H1 (cell line): ENCODE measurements around the gene NR2F1. TPM values are rescaled to one million over a fixed set of nuclear protein-coding genes. Genes with fewer than 3 reads are reported as not detected.
A peak's percentile ranks its signal among the peaks of the same experiment; 100 is the strongest.

Source experiments
- CTCF ChIA-PET: fragments of 300-600 bp; sonication (Branson Sonifier 250); formaldehyde crosslinking; loops from one replicate; lab custom pipeline; 2021; ENCODE audit not compliant: partially characterized antibody; lab: Charles Lee
- POLR2A ChIA-PET: fragments of 300-600 bp; sonication (Branson Sonifier 250); formaldehyde crosslinking; loops from one replicate; lab custom pipeline; 2021; ENCODE audit warnings: inconsistent platforms; ENCODE audit not compliant: partially characterized antibody; lab: Charles Lee
- DNase-seq, 2 experiments: peaks; one replicate each; pipeline versions ENCODE4 v3.0.0 to v3.0.0-alpha.2; 2010 to 2022; ENCODE audit warnings: low spot score in 2 of 2, low read depth in 1 of 2, mixed read lengths in 1 of 2
- FAIRE-seq: peaks from 2 replicates; lab custom pipeline; 2011; peaks lifted over from hg19 to GRCh38; lab: Jason Lieb, UNC
- H2AFZ ChIP-seq: 2 replicates; pipeline ENCODE4 v1.8.1; 2012; ENCODE audit warnings: low read length, inconsistent platforms
- H2AK5ac ChIP-seq: 2 replicates; pipeline ENCODE4 v1.6.1; 2013; ENCODE audit warnings: low read depth, low read length
- H2BK120ac ChIP-seq: replicated peaks from 2 replicates; pipeline ENCODE3; 2013; ENCODE audit warnings: low read depth, low read length, inconsistent platforms
- H2BK12ac ChIP-seq: 2 replicates; pipeline ENCODE4 v1.6.1; 2013; ENCODE audit warnings: low read depth, low read length
- H2BK15ac ChIP-seq: 2 replicates; pipeline ENCODE4 v1.6.1; 2013; ENCODE audit warnings: low read length
- H2BK20ac ChIP-seq: 2 replicates; pipeline ENCODE4 v1.6.1; 2013; ENCODE audit warnings: low read length
- H2BK5ac ChIP-seq: 2 replicates; pipeline ENCODE4 v1.6.1; 2013; ENCODE audit warnings: low read depth, low read length
- H3K14ac ChIP-seq: 2 replicates; pipeline ENCODE4 v1.6.1; 2013; ENCODE audit warnings: inconsistent platforms; ENCODE audit not compliant: insufficient read length
- H3K18ac ChIP-seq: 2 replicates; pipeline ENCODE4 v1.6.1; 2013; ENCODE audit warnings: low read length; ENCODE audit errors: extremely low read depth
- H3K23ac ChIP-seq: 2 replicates; pipeline ENCODE4 v1.6.1; 2013; ENCODE audit warnings: inconsistent platforms; ENCODE audit not compliant: insufficient read length
- H3K23me2 ChIP-seq: 2 replicates; pipeline ENCODE4 v1.6.1; 2013; ENCODE audit warnings: low read depth, low read length
- H3K27ac ChIP-seq: 2 replicates; pipeline ENCODE4 v1.6.1; 2011; ENCODE audit warnings: low read depth, low read length, inconsistent platforms
- H3K27me3 ChIP-seq, 4 experiments: replicated peaks in 1 of 4; 1 replicate in 1 of 4; 2 replicates in 3 of 4; pipeline versions ENCODE4 v1.6.1 to v1.8.1; 2011 to 2013; ENCODE audit warnings: low read length in 3 of 4, mild to moderate bottlenecking in 3 of 4, inconsistent platforms in 2 of 4, mixed read lengths in 2 of 4, moderate library complexity in 1 of 4; ENCODE audit not compliant: control insufficient read depth in 3 of 4, insufficient read depth in 3 of 4; ENCODE audit errors: extremely low read depth in 1 of 4
- H3K36me3 ChIP-seq, 4 experiments: 2 replicates each; pipeline versions ENCODE4 v1.6.1 to v1.8.1; 2011 to 2013; ENCODE audit warnings: mild to moderate bottlenecking in 4 of 4, low read length in 3 of 4, moderate library complexity in 2 of 4, control low read depth in 1 of 4, inconsistent platforms in 1 of 4; ENCODE audit not compliant: insufficient read depth in 4 of 4, control insufficient read depth in 2 of 4
- H3K4ac ChIP-seq: replicated peaks from 2 replicates; pipeline ENCODE3; 2013; ENCODE audit warnings: low read length, low read depth, mixed read lengths, inconsistent platforms; ENCODE audit not compliant: insufficient read length
- H3K4me1 ChIP-seq, 4 experiments: replicated peaks in 1 of 4; 1 replicate in 1 of 4; 2 replicates in 3 of 4; pipeline versions ENCODE4 v1.6.1 to v1.8.1; 2011 to 2013; ENCODE audit warnings: low read length in 3 of 4, inconsistent platforms in 2 of 4, mixed read lengths in 1 of 4; ENCODE audit not compliant: insufficient read depth in 4 of 4, control insufficient read depth in 3 of 4
- H3K4me2 ChIP-seq, 2 experiments: 2 replicates each; pipeline versions ENCODE4 v1.6.1 to v1.8.1; 2011 to 2013; ENCODE audit warnings: low read depth in 2 of 2, low read length in 2 of 2, control low read depth in 1 of 2, inconsistent platforms in 1 of 2, mild to moderate bottlenecking in 1 of 2; ENCODE audit not compliant: insufficient read depth in 1 of 2
- H3K4me3 ChIP-seq, 4 experiments: fragments of 200-600, 300-600 bp in 1 of 4; sonication (generic), shearing (Covaris generic), sonication (Bioruptor Twin) in 1 of 4; 2 replicates each; pipeline versions ENCODE4 v1.5.1 to v1.8.1; 2011 to 2016; ENCODE audit warnings: low read length in 4 of 4, low read depth in 3 of 4, control low read depth in 2 of 4, inconsistent platforms in 2 of 4, mild to moderate bottlenecking in 2 of 4, mixed read lengths in 1 of 4, moderate library complexity in 1 of 4; ENCODE audit not compliant: insufficient read depth in 2 of 4; ENCODE audit errors: extremely low read depth in 1 of 4
- H3K56ac ChIP-seq: replicated peaks from 2 replicates; pipeline ENCODE3; 2013; ENCODE audit warnings: low read depth, mild to moderate bottlenecking, mixed read lengths, low read length, inconsistent platforms; ENCODE audit not compliant: insufficient read length
- H3K79me1 ChIP-seq: 2 replicates; pipeline ENCODE4 v1.6.1; 2013; ENCODE audit warnings: low read depth, low read length, control low read depth
- H3K79me2 ChIP-seq, 2 experiments: 2 replicates each; pipeline versions ENCODE4 v1.6.1 to v1.8.1; 2012 to 2013; ENCODE audit warnings: low read length in 2 of 2, mild to moderate bottlenecking in 2 of 2, inconsistent platforms in 1 of 2; ENCODE audit not compliant: insufficient read depth in 2 of 2, control insufficient read depth in 1 of 2
- H3K9ac ChIP-seq, 4 experiments: replicated peaks in 1 of 4; 1 replicate in 1 of 4; 2 replicates in 3 of 4; pipeline versions ENCODE4 v1.6.1 to v1.8.1; 2011 to 2013; ENCODE audit warnings: low read depth in 3 of 4, low read length in 3 of 4, control low read depth in 2 of 4, mild to moderate bottlenecking in 2 of 4, moderate library complexity in 2 of 4, inconsistent platforms in 1 of 4; ENCODE audit errors: extremely low read depth in 1 of 4
- H3K9me3 ChIP-seq, 2 experiments: 2 replicates each; pipeline versions ENCODE4 v1.6.1 to v1.8.1; 2012 to 2013; ENCODE audit warnings: mild to moderate bottlenecking in 2 of 2, moderate library complexity in 2 of 2, control low read depth in 1 of 2, inconsistent platforms in 1 of 2, low read depth in 1 of 2, low read length in 1 of 2, mixed read lengths in 1 of 2; ENCODE audit not compliant: insufficient read depth in 2 of 2
- H4K20me1 ChIP-seq, 2 experiments: replicated peaks in 1 of 2; 2 replicates each; pipeline versions ENCODE3 to v1.8.1; 2011 to 2013; ENCODE audit warnings: inconsistent platforms in 2 of 2, low read length in 2 of 2, mild to moderate bottlenecking in 1 of 2; ENCODE audit not compliant: insufficient read depth in 2 of 2, control insufficient read depth in 1 of 2
- H4K5ac ChIP-seq: 2 replicates; pipeline ENCODE4 v1.6.1; 2013; ENCODE audit warnings: low read length, low read depth, mixed read lengths, inconsistent platforms; ENCODE audit not compliant: insufficient read length
- H4K8ac ChIP-seq: 2 replicates; pipeline ENCODE4 v1.8.0; 2013; ENCODE audit warnings: mild to moderate bottlenecking, moderate library complexity, low read length, inconsistent platforms; ENCODE audit not compliant: insufficient read depth; ENCODE audit errors: extremely low read depth
- H4K91ac ChIP-seq: replicated peaks from 2 replicates; pipeline ENCODE3; 2013; ENCODE audit warnings: low read length, mixed read lengths, inconsistent platforms; ENCODE audit not compliant: insufficient read length
- CBX5 ChIP-seq: fragments of 300-800, 300-1000 bp; sonication (generic); IDR thresholded peaks from 2 replicates; pipeline ENCODE4 v1.7.1; 2016; ENCODE audit warnings: antibody characterized with exemption, low read length, low read depth
- E2F6 ChIP-seq: IDR thresholded peaks from 2 replicates; pipeline ENCODE4 v1.6.1; 2012; ENCODE audit warnings: inconsistent platforms
- EGR1 ChIP-seq: IDR thresholded peaks from 2 replicates; pipeline ENCODE4 v1.6.1; 2011; ENCODE audit warnings: low read depth, low read length, borderline replicate concordance
- GABPA ChIP-seq: IDR thresholded peaks from 2 replicates; pipeline ENCODE4 v1.6.1; 2011; ENCODE audit warnings: mild to moderate bottlenecking, low read length, moderate library complexity, borderline replicate concordance; ENCODE audit not compliant: insufficient read depth
- HDAC6 ChIP-seq: IDR thresholded peaks from one replicate; pipeline ENCODE4 v1.7.1; 2012; ENCODE audit warnings: low read depth, mild to moderate bottlenecking, inconsistent platforms, low read length, moderate library complexity
- RFX5 ChIP-seq: IDR thresholded peaks from 2 replicates; pipeline ENCODE4 v1.6.1; 2011; ENCODE audit warnings: low read depth, low read length, improper control_type of control experiment, borderline replicate concordance
- RXRA ChIP-seq: IDR thresholded peaks from 2 replicates; pipeline ENCODE4 v1.6.1; 2011; ENCODE audit warnings: low read depth, mild to moderate bottlenecking, low read length, moderate library complexity; ENCODE audit not compliant: insufficient read depth
- USF2 ChIP-seq: IDR thresholded peaks from 2 replicates; pipeline ENCODE4 v1.6.1; 2011; ENCODE audit warnings: low read length, improper control_type of control experiment
- YY1 ChIP-seq: IDR thresholded peaks from 2 replicates; pipeline ENCODE4 v1.6.1; 2011; ENCODE audit warnings: low read depth, mild to moderate bottlenecking, low read length
- WGBS, 2 experiments: shearing (Covaris generic) in 1 of 2; methylation state at CpG; one replicate each; pipeline versions ENCODE4 v1.1.6 to v1.1.7; 2013 to 2015; ENCODE audit warnings: low lambda C conversion rate in 2 of 2, mixed read lengths in 2 of 2, inconsistent platforms in 1 of 2, low coverage in 1 of 2, missing lambda C conversion rate in 1 of 2; ENCODE audit not compliant: insufficient replicate concordance in 2 of 2, insufficient coverage in 1 of 2, insufficient read length in 1 of 2; ENCODE audit errors: extremely low coverage in 1 of 2, missing lambda C conversion rate in 1 of 2; 5-methylcytosine and 5-hydroxymethylcytosine counted together
- polyA plus RNA-seq, 7 experiments: library from polyadenylated mRNA; depleted of rRNA in 3 of 7; stranded (reverse) in 5 of 7; unstranded in 2 of 7; fragments of >200 nt in 5 of 7; fragments of 200-250 nt in 2 of 7; gene quantifications; 1 replicate in 5 of 7; 2 replicates in 1 of 7; 4 replicates in 1 of 7; pipeline versions ENCODE4 v1.2.1 to v1.2.3, GENCODE V29; 2011 to 2013; ENCODE audit warnings: missing spikeins in 2 of 7, mixed read lengths in 2 of 7
- total RNA-seq: library from RNA; stranded (reverse); fragmentation: NEBNext Ultra II Directional; extraction: Animal tissue kit (Norgen Biotek cat#: 25700); gene quantifications from 2 replicates; pipeline ENCODE4 v1.2.1, GENCODE V29; 2021

Gene NR2F1
- total and polyA plus RNA-seq, 2 of the 8 experiments (the other 6 are each of a cell fraction or from before 2014, with no cell fraction given), result not detected

- no peaks in the 10 kb centered on the region for H3K79me1 ChIP-seq
- no peaks in the 10 kb centered on the region for H3K36me3 ChIP-seq
- no peak overlapping the region; the same call in 1 of the 2 replicates for H2BK5ac ChIP-seq
- H3K23ac ChIP-seq, result no peak overlapping the region
- H3K18ac ChIP-seq, result peak overlapping the region; percentile 49
- no peak overlapping the region for H2BK12ac ChIP-seq
- peaks cover 6 to 18% of the 10 kb centered on the region in 2 experiments for H4K20me1 ChIP-seq
- no peaks in the 10 kb centered on the region for H3K79me2 ChIP-seq
- CTCF ChIA-PET, result interaction anchor here (1.0 to 2.3 kb wide), 4 partner anchors 12 to 231 kb away, joined by 3 to 12 read pairs (median 9); partner anchors contain the start of gene NR2F1
- 0 out of 2 replicates have a peak overlapping the region, but pooled peaks have one; percentile 31 for H4K8ac ChIP-seq
- H2AK5ac ChIP-seq, result no peak overlapping the region
- FAIRE-seq, result no peak
- DNase-seq, result peak in 1 of 2 experiments; percentile 82
- no peaks in the 10 kb centered on the region for H3K9me3 ChIP-seq
- POLR2A ChIA-PET, result interaction anchor here (1.1 to 1.8 kb wide), 3 partner anchors 26 to 41 kb away, joined by 4 to 9 read pairs (median 4); no protein-coding TSS in a partner anchor
- no peak overlapping the region for H3K4ac ChIP-seq
- H3K4me1 ChIP-seq, result peaks cover 10 to 27% (median 17%) of the 10 kb centered on the region in 4 experiments
- H2BK20ac ChIP-seq, result no peak overlapping the region
- no peak overlapping the region for H2AFZ ChIP-seq
- H3K4me3 ChIP-seq, result peak overlapping the region; percentile 16 to 59 (median 30)
- no peak overlapping the region for H2BK120ac ChIP-seq
- H3K23me2 ChIP-seq, result peaks cover 7% of the 10 kb centered on the region; the same call in 1 of the 2 replicates
- no peak overlapping the region for H3K14ac ChIP-seq
- H2BK15ac ChIP-seq, result 0 out of 2 replicates have a peak overlapping the region, but pooled peaks have one; percentile 54
- H3K27me3 ChIP-seq, result peaks cover 56 to 74% (median 73%) of the 10 kb centered on the region in 4 experiments
- no peak overlapping the region for H3K27ac ChIP-seq
- peak overlapping the region; percentile 77 to 86 for H3K4me2 ChIP-seq
- no peak overlapping the region for H3K56ac ChIP-seq
- H3K9ac ChIP-seq, result no peak overlapping the region
- peak overlapping the region; percentile 37 for H4K91ac ChIP-seq
- WGBS, 2 experiments, result 3% methylated on average over 58 of the region's 70 CpGs; no CpG with 5 or more reads in 1 of the 2 experiments
- H4K5ac ChIP-seq, result no peak overlapping the region
- TF ChIP-seq HDAC6, result no peak
- peak; percentile 59; the same call in 1 of the 2 replicates for TF ChIP-seq EGR1
- TF ChIP-seq GABPA, result peak; percentile 61; the same call in 1 of the 2 replicates
- TF ChIP-seq USF2, result no peak
- no peak for TF ChIP-seq RXRA
- TF ChIP-seq RFX5, result no peak
- TF ChIP-seq YY1, result no peak
- TF ChIP-seq E2F6, result peak; percentile 73
- TF ChIP-seq CBX5, result no peak
Observed at GRCh38 chr5:93570294-93571113, 12.5 kb upstream of the NR2F1 start.
